Activated CD8-positive, alpha-beta memory T cell treated with anti-CD3 and anti-CD28 coated beads, Interleukin-2, amount 10 ng/mL, durations not matched to agents 7 days and 5 days (primary cell): ENCODE data around the gene GRB14. TPM values are rescaled to one million over a fixed set of nuclear protein-coding genes. Genes with fewer than 3 reads are reported as not detected.
"Not testable (repeated sequence)": the region's sequence is repeated elsewhere in the genome, so short reads cannot be mapped to it uniquely, and the experiment has no call there.

Source experiments
- ATAC-seq: fragments of 150-1000 bp; cut with Tn5 transposase; one replicate; pipeline ENCODE4 v1.10.0; 2021; ENCODE audit warnings: moderate library complexity
- CTCF ChIA-PET: fragments of 350-600 bp; sonication (Branson Sonifier 250); formaldehyde crosslinking; loops from one replicate; lab custom pipeline; 2021; ENCODE audit warnings: antibody characterized with exemption; lab: Charles Lee
- DNase-seq: peaks from one replicate; pipeline ENCODE4 v3.0.0-alpha.2; 2020
- H3K27ac Mint-ChIP-seq: one replicate; pipeline ENCODE4 v1.8.0; 2021; ENCODE audit warnings: mild to moderate bottlenecking, mixed read lengths
- H3K27me3 Mint-ChIP-seq: one replicate; pipeline ENCODE4 v1.8.0; 2021; ENCODE audit warnings: mixed read lengths
- H3K36me3 Mint-ChIP-seq: one replicate; pipeline ENCODE4 v1.8.0; 2021; ENCODE audit warnings: mild to moderate bottlenecking, mixed read lengths
- H3K4me1 Mint-ChIP-seq: one replicate; pipeline ENCODE4 v1.8.0; 2021; ENCODE audit warnings: mixed read lengths
- H3K4me3 Mint-ChIP-seq: one replicate; pipeline ENCODE4 v1.8.0; 2021; ENCODE audit warnings: mild to moderate bottlenecking, moderate library complexity, mixed read lengths
- H3K9me3 Mint-ChIP-seq: one replicate; pipeline ENCODE4 v1.8.0; 2022; ENCODE audit warnings: low read depth, mixed read lengths
- total RNA-seq, 2 experiments: library from RNA; stranded (reverse); gene quantifications; one replicate each; pipeline ENCODE4 v1.2.3, GENCODE V29; 2021

The GRB14 gene
- total RNA-seq, 2 experiments from 2014 or later, result not detected

- ATAC-seq, result no peak
- no peaks in the 10 kb centered on the region for H3K4me1 Mint-ChIP-seq
- CTCF ChIA-PET, result no interaction called here
- DNase-seq, result no peak
- H3K27me3 Mint-ChIP-seq, result no peaks in the 10 kb centered on the region
- H3K9me3 Mint-ChIP-seq, result peaks cover 2% of the 10 kb centered on the region
- H3K4me3 Mint-ChIP-seq, result no peak overlapping the region
- H3K27ac Mint-ChIP-seq, result no peak overlapping the region
- no peaks in the 10 kb centered on the region for H3K36me3 Mint-ChIP-seq
Observed at GRCh38 chr2:164642268-164642667, 21.0 kb upstream of the GRB14 start.

GRCh38 chr2:164628319-164628718, 7.0 kb upstream of the GRB14 start:
- CTCF ChIA-PET, H3K36me3 Mint-ChIP-seq, ATAC-seq, H3K27ac Mint-ChIP-seq, DNase-seq, H3K9me3 Mint-ChIP-seq, H3K4me1 Mint-ChIP-seq, H3K4me3 Mint-ChIP-seq, H3K27me3 Mint-ChIP-seq: not testable (repeated sequence)

- Mint-ChIP-seq H3K27me3 (peaks cover 14% of the 10 kb centered on the region), H3K4me1 (no peaks in the 10 kb centered on the region), H3K9me3 (no peaks in the 10 kb centered on the region), H3K36me3 (no peaks in the 10 kb centered on the region), H3K27ac (no peak overlapping the region), H3K4me3 (no peak overlapping the region)
- ATAC-seq (no peak), DNase-seq (no peak)
- CTCF ChIA-PET, result no interaction called here
Observed at GRCh38 chr2:164625378-164625971, 4.2 kb upstream of the GRB14 start.

GRCh38 chr2:164624316-164624715, 3.0 kb upstream of the GRB14 start:
- CTCF ChIA-PET, result no interaction called here

GRCh38 chr2:164622338-164623106, 1.2 kb upstream of the GRB14 start:
- CTCF ChIA-PET, result no interaction called here
- Mint-ChIP-seq H3K36me3 (no peaks in the 10 kb centered on the region), H3K27me3 (peaks cover 20% of the 10 kb centered on the region), H3K27ac (no peak overlapping the region), H3K4me3 (no peak overlapping the region), H3K4me1 (no peaks in the 10 kb centered on the region), H3K9me3 (no peaks in the 10 kb centered on the region)
- DNase-seq, result no peak
- no peak for ATAC-seq

More at GRCh38 chr2:164624316-164624715, 3.0 kb upstream of the GRB14 start:
- Mint-ChIP-seq H3K9me3 (no peaks in the 10 kb centered on the region), H3K4me1 (no peaks in the 10 kb centered on the region), H3K27me3 (peaks cover 20% of the 10 kb centered on the region), H3K27ac (no peak overlapping the region), H3K36me3 (no peaks in the 10 kb centered on the region), H3K4me3 (no peak overlapping the region)
- ATAC-seq (no peak), DNase-seq (no peak)

GRCh38 chr2:164621764-164622105, 453 bp upstream of the GRB14 start:
- H3K27me3 Mint-ChIP-seq, result peaks cover 20% of the 10 kb centered on the region
- H3K9me3 Mint-ChIP-seq, result no peaks in the 10 kb centered on the region
- DNase-seq, result no peak
- CTCF ChIA-PET, result no interaction called here
- no peaks in the 10 kb centered on the region for H3K4me1 Mint-ChIP-seq
- ATAC-seq, result no peak
- no peak overlapping the region for H3K27ac Mint-ChIP-seq
- no peaks in the 10 kb centered on the region for H3K36me3 Mint-ChIP-seq
- no peak overlapping the region for H3K4me3 Mint-ChIP-seq

- H3K27me3 Mint-ChIP-seq, result peaks cover 20% of the 10 kb centered on the region
- no peaks in the 10 kb centered on the region for H3K4me1 Mint-ChIP-seq
- no peaks in the 10 kb centered on the region for H3K9me3 Mint-ChIP-seq
- ATAC-seq (no peak), DNase-seq (no peak)
- H3K27ac Mint-ChIP-seq, result no peak overlapping the region
- no peak overlapping the region for H3K4me3 Mint-ChIP-seq
- CTCF ChIA-PET, result no interaction called here
- no peaks in the 10 kb centered on the region for H3K36me3 Mint-ChIP-seq
Observed at GRCh38 chr2:164620457-164620856, 825 bp downstream of the GRB14 start.

- Mint-ChIP-seq H3K36me3 (no peaks in the 10 kb centered on the region), H3K9me3 (no peaks in the 10 kb centered on the region), H3K27ac (no peak overlapping the region), H3K4me3 (no peak overlapping the region), H3K4me1 (no peaks in the 10 kb centered on the region), H3K27me3 (peaks cover 18% of the 10 kb centered on the region)
- no peak for ATAC-seq
- no peak for DNase-seq
- CTCF ChIA-PET, result interaction anchor here (0.6 kb wide), 1 partner anchor 97 kb away, joined by 3 read pairs; no protein-coding TSS in a partner anchor
Observed at GRCh38 chr2:164617466-164617865, 3.8 kb downstream of the GRB14 start.

GRCh38 chr2:164613321-164613982, 7.8 kb downstream of the GRB14 start:
- Mint-ChIP-seq H3K4me3 (no peak overlapping the region), H3K36me3 (no peaks in the 10 kb centered on the region), H3K9me3 (no peaks in the 10 kb centered on the region), H3K4me1 (no peaks in the 10 kb centered on the region), H3K27ac (no peak overlapping the region), H3K27me3 (no peaks in the 10 kb centered on the region)
- ATAC-seq (no peak), DNase-seq (no peak)
- CTCF ChIA-PET, result no interaction called here

GRCh38 chr2:164609790-164610189, 11.5 kb downstream of the GRB14 start:
- no peak for DNase-seq
- Mint-ChIP-seq H3K9me3 (no peaks in the 10 kb centered on the region), H3K4me3 (no peak overlapping the region), H3K27me3 (no peaks in the 10 kb centered on the region), H3K36me3 (no peaks in the 10 kb centered on the region), H3K27ac (no peak overlapping the region), H3K4me1 (no peaks in the 10 kb centered on the region)
- CTCF ChIA-PET, result no interaction called here
- ATAC-seq, result no peak

- CTCF ChIA-PET, result no interaction called here
- DNase-seq (no peak), ATAC-seq (no peak)
- no peak overlapping the region for H3K4me3 Mint-ChIP-seq
- H3K27me3 Mint-ChIP-seq, result no peaks in the 10 kb centered on the region
- no peak overlapping the region for H3K27ac Mint-ChIP-seq
- H3K36me3 Mint-ChIP-seq, result no peaks in the 10 kb centered on the region
- H3K4me1 Mint-ChIP-seq, result no peaks in the 10 kb centered on the region
- no peaks in the 10 kb centered on the region for H3K9me3 Mint-ChIP-seq
Observed at GRCh38 chr2:164606557-164606956, 14.7 kb downstream of the GRB14 start.

GRCh38 chr2:164605295-164605694, 16.0 kb downstream of the GRB14 start:
- Mint-ChIP-seq H3K27ac (no peak overlapping the region), H3K9me3 (no peaks in the 10 kb centered on the region), H3K27me3 (no peaks in the 10 kb centered on the region), H3K4me1 (no peaks in the 10 kb centered on the region), H3K36me3 (no peaks in the 10 kb centered on the region), H3K4me3 (no peak overlapping the region)
- CTCF ChIA-PET, result no interaction called here
- no peak for DNase-seq
- ATAC-seq, result no peak

GRCh38 chr2:164600763-164601162, 20.5 kb downstream of the GRB14 start:
- Mint-ChIP-seq H3K27me3 (no peaks in the 10 kb centered on the region), H3K27ac (no peak overlapping the region), H3K9me3 (no peaks in the 10 kb centered on the region), H3K4me1 (no peaks in the 10 kb centered on the region), H3K36me3 (no peaks in the 10 kb centered on the region), H3K4me3 (no peak overlapping the region)
- no peak for ATAC-seq
- no peak for DNase-seq
- CTCF ChIA-PET, result interaction anchor here (0.6 kb wide), 1 partner anchor 1410 kb away, joined by 3 read pairs; no protein-coding TSS in a partner anchor
